ENCODE data around the gene WDR47. TPM values are rescaled to one million over a fixed set of nuclear protein-coding genes. Genes with fewer than 3 reads are reported as not detected.

WDR47 gene
- total RNA-seq, 1 experiment from 2014 or later = 6.6 TPM

DNA sequence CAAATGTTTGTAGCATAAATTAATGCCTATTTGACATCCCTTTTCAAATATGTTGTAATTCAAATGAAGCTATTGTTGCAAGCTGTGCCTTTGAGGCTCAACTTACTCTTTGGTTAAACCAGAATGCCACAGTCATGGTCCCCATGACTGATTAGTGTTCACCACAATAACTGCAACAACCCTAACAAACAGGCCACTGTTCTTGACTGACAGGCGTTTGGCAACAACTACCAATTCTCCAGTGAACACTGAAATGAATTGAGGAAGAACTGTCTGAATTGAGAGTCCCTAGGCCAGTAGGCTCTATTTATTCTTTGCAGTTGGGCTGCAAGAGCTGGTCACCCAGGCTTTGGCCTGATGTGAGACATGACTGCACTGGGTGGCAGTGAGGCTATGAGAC is 42.0 kb upstream of the WDR47 start:
- Histone ChIP-seq H3K18ac (ENCODE audit: insufficient read length, low read depth, low read length) (no peak overlapping the region), H4K20me1 (ENCODE audit: control insufficient read depth, insufficient read depth, insufficient read length) (no peaks in the 10 kb centered on the region), H2BK20ac (ENCODE audit: low read depth, low read length, poor library complexity, severe bottlenecking) (no peak overlapping the region), H2BK15ac (ENCODE audit: low read depth, low read length) (no peak overlapping the region), H3K9ac (ENCODE audit: extremely low read depth, insufficient read length, low read length) (no peak overlapping the region), H3K4ac (ENCODE audit: low read depth, low read length) (no peak overlapping the region), H3K79me1 (ENCODE audit: insufficient read depth, low read depth, low read length, poor library complexity, severe bottlenecking) (no peaks in the 10 kb centered on the region), H3K4me2 (ENCODE audit: insufficient read depth, insufficient read length, low read length) (no peak overlapping the region), H4K8ac (replicated peaks; ENCODE audit: insufficient read length, low read depth, low read length) (no peak overlapping the region), H4K91ac (ENCODE audit: insufficient read length, low read depth, low read length) (no peak overlapping the region), H3K27ac (ENCODE audit: insufficient read length, low read depth, low read length) (no peak overlapping the region), H3K4me1 (ENCODE audit: insufficient read depth, low read length) (peaks cover 2% of the 10 kb centered on the region; the same call in 1 of the 2 replicates), H3K14ac (ENCODE audit: insufficient read depth, low read length) (no peak overlapping the region), H2BK5ac (ENCODE audit: insufficient read length, low read length) (no peak overlapping the region), H2BK12ac (ENCODE audit: insufficient read length, low read depth, low read length) (no peak overlapping the region), H3T11ph (ENCODE audit: low read length) (no peak overlapping the region), H3K23me2 (ENCODE audit: insufficient read length, low read depth, low read length, poor library complexity, severe bottlenecking) (no peaks in the 10 kb centered on the region), H3K79me2 (ENCODE audit: insufficient read depth, low read length) (no peaks in the 10 kb centered on the region), H2AK5ac (ENCODE audit: insufficient read length, low read length) (no peak overlapping the region), H4K5ac (ENCODE audit: insufficient read length, low read depth, low read length) (no peak overlapping the region), H2AFZ (ENCODE audit: low read length) (no peak overlapping the region), H3K27me3 (ENCODE audit: insufficient read depth, low read length) (no peaks in the 10 kb centered on the region), H3K56ac (ENCODE audit: insufficient read length, low read depth, low read length) (no peak overlapping the region), H3K23ac (ENCODE audit: insufficient read length, low read depth, low read length) (no peak overlapping the region), H3K9me3 (ENCODE audit: control insufficient read depth, low read depth, low read length) (no peaks in the 10 kb centered on the region), H2BK120ac (ENCODE audit: low read depth, low read length, poor library complexity, severe bottlenecking) (no peak overlapping the region)
- Mint-ChIP-seq H3K4me1 (peaks cover 25 to 26% of the 10 kb centered on the region in 2 experiments), H3K27ac (peak overlapping the region in 1 of 3 experiments; percentile 13; a peak in 1 of 7 replicates), H3K4me3 (no peak overlapping the region), H3K27me3 (ENCODE audit: low read depth) (no peaks in the 10 kb centered on the region), H3K9me3 (peaks cover 0 to 3% of the 10 kb centered on the region in 2 experiments; a peak in 1 of 5 replicates), H3K36me3 (ENCODE audit: insufficient read depth in 1 of 3, low read depth in 3 of 3) (peaks cover 0 to 1% (median 0%) of the 10 kb centered on the region in 3 experiments; a peak in 1 of 7 replicates)
- DNase-seq = no peak
- TF ChIP-seq, protein P1, sequence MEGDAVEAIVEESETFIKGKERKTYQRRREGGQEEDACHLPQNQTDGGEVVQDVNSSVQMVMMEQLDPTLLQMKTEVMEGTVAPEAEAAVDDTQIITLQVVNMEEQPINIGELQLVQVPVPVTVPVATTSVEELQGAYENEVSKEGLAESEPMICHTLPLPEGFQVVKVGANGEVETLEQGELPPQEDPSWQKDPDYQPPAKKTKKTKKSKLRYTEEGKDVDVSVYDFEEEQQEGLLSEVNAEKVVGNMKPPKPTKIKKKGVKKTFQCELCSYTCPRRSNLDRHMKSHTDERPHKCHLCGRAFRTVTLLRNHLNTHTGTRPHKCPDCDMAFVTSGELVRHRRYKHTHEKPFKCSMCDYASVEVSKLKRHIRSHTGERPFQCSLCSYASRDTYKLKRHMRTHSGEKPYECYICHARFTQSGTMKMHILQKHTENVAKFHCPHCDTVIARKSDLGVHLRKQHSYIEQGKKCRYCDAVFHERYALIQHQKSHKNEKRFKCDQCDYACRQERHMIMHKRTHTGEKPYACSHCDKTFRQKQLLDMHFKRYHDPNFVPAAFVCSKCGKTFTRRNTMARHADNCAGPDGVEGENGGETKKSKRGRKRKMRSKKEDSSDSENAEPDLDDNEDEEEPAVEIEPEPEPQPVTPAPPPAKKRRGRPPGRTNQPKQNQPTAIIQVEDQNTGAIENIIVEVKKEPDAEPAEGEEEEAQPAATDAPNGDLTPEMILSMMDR (conservative IDR thresholded peaks at IDR 0.05) = no peak
- no CpG with 5 or more reads among the region's 1 CpG for WGBS (ENCODE audit: extremely low coverage, insufficient read length, low lambda C conversion rate)
